H9 (cell line): ENCODE measurements around the gene SLC10A2. TPM values are rescaled to one million over a fixed set of nuclear protein-coding genes. Genes with fewer than 3 reads are reported as not detected.

Source experiments
- DNase-seq: peaks from one replicate; pipeline ENCODE4 v3.0.0-alpha.2; 2017
- H2AFZ ChIP-seq: one replicate; pipeline ENCODE4 v1.6.1; 2013; ENCODE audit warnings: mild to moderate bottlenecking, low read length, control low read depth, moderate library complexity
- H2AK5ac ChIP-seq: 2 replicates; pipeline ENCODE4 v1.6.1; 2013; ENCODE audit warnings: low read length, control low read depth, mixed read lengths; ENCODE audit not compliant: insufficient read length
- H2BK120ac ChIP-seq: one replicate; pipeline ENCODE4 v1.6.1; 2013; ENCODE audit warnings: low read depth, mild to moderate bottlenecking, low read length, control low read depth, inconsistent platforms; ENCODE audit not compliant: poor library complexity, severe bottlenecking
- H2BK12ac ChIP-seq: 2 replicates; pipeline ENCODE4 v1.6.1; 2013; ENCODE audit warnings: low read length, control low read depth, mixed read lengths, low read depth; ENCODE audit not compliant: insufficient read length
- H2BK15ac ChIP-seq: 2 replicates; pipeline ENCODE4 v1.6.1; 2013; ENCODE audit warnings: low read depth, low read length, control low read depth
- H2BK20ac ChIP-seq: one replicate; pipeline ENCODE4 v1.6.1; 2013; ENCODE audit warnings: low read depth, mild to moderate bottlenecking, low read length, control low read depth, inconsistent platforms; ENCODE audit not compliant: poor library complexity, severe bottlenecking
- H2BK5ac ChIP-seq: 2 replicates; pipeline ENCODE4 v1.6.1; 2013; ENCODE audit warnings: low read length, control low read depth, mixed read lengths; ENCODE audit not compliant: insufficient read length
- H3K14ac ChIP-seq: 2 replicates; pipeline ENCODE4 v1.6.1; 2013; ENCODE audit warnings: low read length, control low read depth; ENCODE audit not compliant: insufficient read depth
- H3K18ac ChIP-seq: 2 replicates; pipeline ENCODE4 v1.6.1; 2013; ENCODE audit warnings: low read depth, mild to moderate bottlenecking, mixed read lengths, low read length, control low read depth; ENCODE audit not compliant: insufficient read length
- H3K23ac ChIP-seq: 2 replicates; pipeline ENCODE4 v1.6.1; 2013; ENCODE audit warnings: low read length, control low read depth, mixed read lengths, low read depth; ENCODE audit not compliant: insufficient read length
- H3K23me2 ChIP-seq: 2 replicates; pipeline ENCODE4 v1.6.1; 2013; ENCODE audit warnings: low read depth, mild to moderate bottlenecking, mixed read lengths, low read length, control low read depth; ENCODE audit not compliant: insufficient read length, poor library complexity, severe bottlenecking
- H3K27ac ChIP-seq: 2 replicates; pipeline ENCODE4 v1.5.1; 2013; ENCODE audit warnings: low read length, control low read depth, mixed read lengths, low read depth; ENCODE audit not compliant: insufficient read length
- H3K27me3 ChIP-seq: 2 replicates; pipeline ENCODE4 v1.6.1; 2013; ENCODE audit warnings: low read length, control low read depth, inconsistent platforms; ENCODE audit not compliant: insufficient read depth
- H3K4ac ChIP-seq: 2 replicates; pipeline ENCODE4 v1.6.1; 2013; ENCODE audit warnings: low read depth, mild to moderate bottlenecking, control low read depth, inconsistent platforms, low read length, moderate library complexity
- H3K4me1 ChIP-seq: 2 replicates; pipeline ENCODE4 v1.6.1; 2013; ENCODE audit warnings: low read length, control low read depth, inconsistent platforms; ENCODE audit not compliant: insufficient read depth
- H3K4me2 ChIP-seq: 2 replicates; pipeline ENCODE4 v1.6.1; 2013; ENCODE audit warnings: low read length, control low read depth, mixed read lengths; ENCODE audit not compliant: insufficient read length, insufficient read depth
- H3K56ac ChIP-seq: 2 replicates; pipeline ENCODE4 v1.6.1; 2013; ENCODE audit warnings: low read depth, mild to moderate bottlenecking, mixed read lengths, low read length, control low read depth; ENCODE audit not compliant: insufficient read length
- H3K79me1 ChIP-seq: 2 replicates; pipeline ENCODE4 v1.6.1; 2013; ENCODE audit warnings: low read depth, mild to moderate bottlenecking, moderate library complexity, low read length, control low read depth, inconsistent platforms; ENCODE audit not compliant: insufficient read depth, poor library complexity, severe bottlenecking
- H3K79me2 ChIP-seq: 2 replicates; pipeline ENCODE4 v1.6.1; 2013; ENCODE audit warnings: low read length, control low read depth, inconsistent platforms; ENCODE audit not compliant: insufficient read depth
- H3K9ac ChIP-seq: 2 replicates; pipeline ENCODE4 v1.6.1; 2013; ENCODE audit warnings: low read length, control low read depth, mixed read lengths; ENCODE audit not compliant: insufficient read length; ENCODE audit errors: extremely low read depth
- H3K9me3 ChIP-seq: one replicate; pipeline ENCODE4 v1.6.1; 2013; ENCODE audit warnings: low read depth, low read length, inconsistent platforms; ENCODE audit not compliant: control insufficient read depth
- H3T11ph ChIP-seq: one replicate; pipeline ENCODE4 v1.6.1; 2013; ENCODE audit warnings: mild to moderate bottlenecking, low read length, control low read depth, inconsistent platforms
- H4K20me1 ChIP-seq: one replicate; pipeline ENCODE4 v1.6.1; 2013; ENCODE audit not compliant: control insufficient read depth, insufficient read length, insufficient read depth
- H4K5ac ChIP-seq: 2 replicates; pipeline ENCODE4 v1.6.1; 2013; ENCODE audit warnings: low read depth, mild to moderate bottlenecking, mixed read lengths, low read length, control low read depth; ENCODE audit not compliant: insufficient read length
- H4K8ac ChIP-seq: replicated peaks from 2 replicates; pipeline ENCODE4 v1.6.1; 2013; ENCODE audit warnings: low read length, control low read depth, mixed read lengths, low read depth; ENCODE audit not compliant: insufficient read length
- H4K91ac ChIP-seq: 2 replicates; pipeline ENCODE4 v1.6.1; 2013; ENCODE audit warnings: low read depth, mild to moderate bottlenecking, moderate library complexity, mixed read lengths, low read length, control low read depth; ENCODE audit not compliant: insufficient read length
- H3K27ac Mint-ChIP-seq, 3 experiments: 2 replicates in 2 of 3; 3 replicates in 1 of 3; pipeline ENCODE4 v1.8.0; 2020 to 2021; ENCODE audit warnings: mixed read lengths in 3 of 3, mild to moderate bottlenecking in 1 of 3, moderate library complexity in 1 of 3
- H3K27me3 Mint-ChIP-seq: 2 replicates; pipeline ENCODE4 v1.8.0; 2021; ENCODE audit warnings: low read depth, mild to moderate bottlenecking, moderate library complexity, mixed read lengths
- H3K36me3 Mint-ChIP-seq, 3 experiments: 2 replicates in 2 of 3; 3 replicates in 1 of 3; pipeline ENCODE4 v1.8.0; 2020 to 2021; ENCODE audit warnings: low read depth in 3 of 3, mixed read lengths in 3 of 3; ENCODE audit not compliant: insufficient read depth in 1 of 3
- H3K4me1 Mint-ChIP-seq, 2 experiments: 2 replicates each; pipeline ENCODE4 v1.8.0; 2020; ENCODE audit warnings: mixed read lengths in 2 of 2
- H3K4me3 Mint-ChIP-seq, 2 experiments: 2 replicates in 1 of 2; 3 replicates in 1 of 2; pipeline ENCODE4 v1.8.0; 2020 to 2021; ENCODE audit warnings: mild to moderate bottlenecking in 2 of 2, mixed read lengths in 2 of 2, moderate library complexity in 1 of 2
- H3K9me3 Mint-ChIP-seq, 2 experiments: 2 replicates in 1 of 2; 3 replicates in 1 of 2; pipeline ENCODE4 v1.8.0; 2020; ENCODE audit warnings: mild to moderate bottlenecking in 2 of 2, mixed read lengths in 2 of 2, moderate library complexity in 1 of 2
- CTCF ChIP-seq: fragments of 200-600 bp; sonication (generic); conservative IDR thresholded peaks from 3 replicates; pipeline ENCODE4 v1.8.0; 2021; ENCODE audit warnings: antibody characterized with exemption, mild to moderate bottlenecking
- total RNA-seq: library from RNA; stranded (reverse); gene quantifications from 2 replicates; pipeline ENCODE4 v1.2.1, GENCODE V29; 2021

Gene SLC10A2
- total RNA-seq, 1 experiment from 2014 or later = not detected

DNA sequence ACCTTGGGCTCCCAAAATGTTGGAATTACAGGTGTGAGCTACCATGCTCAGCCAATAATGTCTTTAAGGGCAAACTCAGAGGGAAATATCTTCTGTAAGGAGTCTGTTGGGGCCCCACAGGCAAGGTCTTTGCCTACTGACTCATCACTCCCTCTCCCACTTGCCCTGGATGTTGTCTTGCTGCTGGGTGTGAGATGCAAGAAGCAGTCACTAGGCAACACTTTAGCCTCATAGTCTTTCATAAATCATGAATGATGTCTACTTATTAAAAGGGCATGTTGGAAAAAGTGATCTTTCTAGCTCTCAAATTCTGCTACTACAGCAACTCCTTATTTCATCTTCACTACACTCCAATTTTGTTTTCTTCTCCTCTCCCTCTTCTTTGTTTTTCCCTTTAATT lies 34.6 kb upstream of the SLC10A2 start:
- no peaks in the 10 kb centered on the region for H3K79me2 ChIP-seq
- TF ChIP-seq CTCF = no peak
- no peaks in the 10 kb centered on the region for H4K20me1 ChIP-seq
- no peaks in the 10 kb centered on the region for H3K79me1 ChIP-seq
- no peak overlapping the region for H4K8ac ChIP-seq
- no peaks in the 10 kb centered on the region for H3K27me3 ChIP-seq
- no peak overlapping the region for H2BK5ac ChIP-seq
- no peak overlapping the region for H3K18ac ChIP-seq
- H3K4ac ChIP-seq = no peak overlapping the region
- no peak overlapping the region for H3K23ac ChIP-seq
- no peak overlapping the region for H3K27ac ChIP-seq
- H3K56ac ChIP-seq = no peak overlapping the region
- no peak overlapping the region for H3K9ac ChIP-seq
- peaks cover 20% of the 10 kb centered on the region in 2 experiments for H3K4me1 Mint-ChIP-seq
- no peak overlapping the region for H2AK5ac ChIP-seq
- H4K91ac ChIP-seq = no peak overlapping the region
- no peak overlapping the region for H4K5ac ChIP-seq
- H3T11ph ChIP-seq = no peak overlapping the region
- H2BK15ac ChIP-seq = no peak overlapping the region
- H2BK120ac ChIP-seq = no peak overlapping the region
- no peaks in the 10 kb centered on the region for H3K27me3 Mint-ChIP-seq
- no peak overlapping the region for H2AFZ ChIP-seq
- no peak overlapping the region for H3K4me3 Mint-ChIP-seq
- H2BK12ac ChIP-seq = no peak overlapping the region
- no peak for DNase-seq
- H3K36me3 Mint-ChIP-seq = peaks cover 0 to 13% (median 2%) of the 10 kb centered on the region in 3 experiments; a peak in 2 of 7 replicates
- H2BK20ac ChIP-seq = no peak overlapping the region
- no peak overlapping the region for H3K27ac Mint-ChIP-seq
- H3K14ac ChIP-seq = no peak overlapping the region
- H3K4me2 ChIP-seq = no peak overlapping the region
- H3K23me2 ChIP-seq = no peaks in the 10 kb centered on the region
- H3K4me1 ChIP-seq = peaks cover 5% of the 10 kb centered on the region; the same call in 1 of the 2 replicates
- H3K9me3 ChIP-seq = no peaks in the 10 kb centered on the region
- H3K9me3 Mint-ChIP-seq = peaks cover 9 to 10% of the 10 kb centered on the region in 2 experiments
